MM.1S (cell line): ENCODE results near the gene UBXN6.

Experiments used
- CTCF ChIP-seq: fragments of 300-600 bp; sonication (generic); IDR thresholded peaks from 2 replicates; pipeline ENCODE4 v1.5.1; 2016; ENCODE audit warnings: antibody characterized with exemption, low read length, mixed read lengths
- EZH2phosphoT487 ChIP-seq: fragments of 300-600 bp; sonication (generic); IDR thresholded peaks from 2 replicates; pipeline ENCODE4 v1.6.1; 2018; ENCODE audit warnings: antibody characterized with exemption, low read length

- TF ChIP-seq CTCF (no peak), EZH2phosphoT487 (no peak)
Observed at GRCh38 chr19:4506449-4507149, 49.0 kb upstream of the UBXN6 start.
